ENCODE measurements around the gene ARHGEF7.
"Not testable (repeated sequence)": the region's sequence is repeated elsewhere in the genome, so short reads cannot be mapped to it uniquely, and the experiment has no call there.

GRCh38 chr13:111198732-111199378 lies 83.7 kb downstream of the ARHGEF7 start:
- TF ChIP-seq POLR2AphosphoS5 (IDR thresholded peaks at IDR 0.05; ENCODE audit: insufficient read depth in 1 of 2, low read depth in 1 of 2); POLR2A (IDR thresholded peaks at IDR 0.05): not testable (repeated sequence)
- TF ChIP-seq, protein P1, sequence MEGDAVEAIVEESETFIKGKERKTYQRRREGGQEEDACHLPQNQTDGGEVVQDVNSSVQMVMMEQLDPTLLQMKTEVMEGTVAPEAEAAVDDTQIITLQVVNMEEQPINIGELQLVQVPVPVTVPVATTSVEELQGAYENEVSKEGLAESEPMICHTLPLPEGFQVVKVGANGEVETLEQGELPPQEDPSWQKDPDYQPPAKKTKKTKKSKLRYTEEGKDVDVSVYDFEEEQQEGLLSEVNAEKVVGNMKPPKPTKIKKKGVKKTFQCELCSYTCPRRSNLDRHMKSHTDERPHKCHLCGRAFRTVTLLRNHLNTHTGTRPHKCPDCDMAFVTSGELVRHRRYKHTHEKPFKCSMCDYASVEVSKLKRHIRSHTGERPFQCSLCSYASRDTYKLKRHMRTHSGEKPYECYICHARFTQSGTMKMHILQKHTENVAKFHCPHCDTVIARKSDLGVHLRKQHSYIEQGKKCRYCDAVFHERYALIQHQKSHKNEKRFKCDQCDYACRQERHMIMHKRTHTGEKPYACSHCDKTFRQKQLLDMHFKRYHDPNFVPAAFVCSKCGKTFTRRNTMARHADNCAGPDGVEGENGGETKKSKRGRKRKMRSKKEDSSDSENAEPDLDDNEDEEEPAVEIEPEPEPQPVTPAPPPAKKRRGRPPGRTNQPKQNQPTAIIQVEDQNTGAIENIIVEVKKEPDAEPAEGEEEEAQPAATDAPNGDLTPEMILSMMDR (IDR thresholded peaks at IDR 0.05): not testable (repeated sequence)

Measured in vagina (tissue), 2 donors.